Pancreas (tissue), 10 donors: Measurements from ENCODE around the gene CDC42SE2. TPM values are rescaled to one million over a fixed set of nuclear protein-coding genes. Genes with fewer than 3 reads are reported as not detected.

ENCODE experiments used
- ATAC-seq, 4 donors: fragments of 200-7000 bp; cut with Tn5 transposase; one replicate each; pipeline versions ENCODE4 v1.8.0 to v1.9.1; 2020; ENCODE audit warnings: mild to moderate bottlenecking in 4 of 4, moderate library complexity in 4 of 4
- DNase-seq, 6 donors: peaks; one replicate each; pipeline ENCODE4 v3.0.0-alpha.2; 2020
- FAIRE-seq: peaks from 2 replicates; lab custom pipeline; 2012; peaks lifted over from hg19 to GRCh38; lab: Jason Lieb, UNC
- H3K27ac ChIP-seq, 4 donors: fragments of 200-600 bp; sonication (generic); 1 replicate in 3 of 4; 2 replicates in 1 of 4; pipeline versions ENCODE4 v1.5.0 to v1.8.0; 2020
- H3K27me3 ChIP-seq, 4 donors: fragments of 200-600 bp; one replicate each; pipeline ENCODE4 v1.8.0; 2021
- H3K36me3 ChIP-seq, 3 donors: fragments of 200-600 bp; sonication (generic) in 1 of 3; one replicate each; pipeline versions ENCODE4 v1.5.0 to v1.8.0; 2020 to 2021
- H3K4me1 ChIP-seq, 3 donors: fragments of 200-600 bp; one replicate each; pipeline ENCODE4 v1.8.0; 2021
- H3K4me3 ChIP-seq, 4 donors: fragments of 200-600 bp; sonication (generic) in 2 of 4; one replicate each; pipeline versions ENCODE4 v1.5.0 to v1.8.0; 2020 to 2021
- H3K9me3 ChIP-seq, 4 donors: fragments of 200-600 bp; one replicate each; pipeline ENCODE4 v1.8.0; 2021
- CTCF ChIP-seq, 4 donors: fragments of 200-600 bp; sonication (generic) in 3 of 4; IDR thresholded peaks; one replicate each; pipeline versions ENCODE4 v1.5.0 to v1.8.0; 2021; ENCODE audit warnings: antibody characterized with exemption in 4 of 4
- WGBS, 2 donors: extraction: QIAGEN DNeasy Blood & Tissue Kit; methylation state at CpG; one replicate each; pipeline ENCODE4 v1.1.7; 2013; 5-methylcytosine and 5-hydroxymethylcytosine counted together
- intact Hi-C, 3 donors: fragments of 100-400 bp; cut with DNase I; formaldehyde crosslinking; loops; one replicate each; pipeline versions ENCODE4 v1.11.1 to v1.14.2; 2022
- polyA plus RNA-seq, 2 donors: library from polyadenylated mRNA; stranded (reverse); fragments of 200-250 nt; gene quantifications; one replicate each; pipeline ENCODE4 v1.2.3, GENCODE V29; 2013
- total RNA-seq, 6 donors: library from RNA; stranded (reverse); fragmentation: NEBNext Ultra II Directional in 4 of 6; extraction: Animal tissue kit (Norgen Biotek cat#: 25700) in 4 of 6; gene quantifications; one replicate each; pipeline versions ENCODE4 v1.2.1 to v1.2.4, GENCODE V29; 2021 to 2023
- donor health status: healthy with polysubstance abuse.
- donor health status: DM: no; HTN: no; CAD: no; lungs with moderate emphysema.
- donor health status: DM: no; HTN: no; CAD: no.
- donor health status: control.
- donor health status: control.
- donor health status: Bipolar disorder and iron deficiency.
- donor health status: DM: yes; HTN: yes; CAD: no.
- donor health status: DM: no; HTN: no; CAD: no.
- donor health status: DM: no; HTN: no; CAD: no.
- donor health status: DM: yes; HTN: yes; CAD: no.

The CDC42SE2 gene
- total and polyA plus RNA-seq, 8 donors: 10.7 to 30.5 (median 20.3) TPM

- Histone ChIP-seq H3K27me3 (no peaks in the 10 kb centered on the region), H3K4me3 (no peak overlapping the region), H3K4me1 (no peaks in the 10 kb centered on the region), H3K36me3 (no peaks in the 10 kb centered on the region), H3K27ac (no peak overlapping the region), H3K9me3 (no peaks in the 10 kb centered on the region)
- intact Hi-C loops: no loop called here
- DNase-seq (no peak), ATAC-seq (no peak), FAIRE-seq (no peak)
- TF ChIP-seq CTCF (IDR thresholded peaks at IDR 0.05): no peak
- WGBS, 2 donors: 71 to 77% methylated on average over 4 of the region's 4 CpGs
Observed at GRCh38 chr5:131229623-131230022, 34.2 kb upstream of the CDC42SE2 start.

GRCh38 chr5:131230406-131230805 lies 33.4 kb upstream of the CDC42SE2 start:
- Histone ChIP-seq H3K36me3 (no peaks in the 10 kb centered on the region), H3K9me3 (no peaks in the 10 kb centered on the region), H3K4me1 (no peaks in the 10 kb centered on the region), H3K27ac (no peak overlapping the region), H3K4me3 (no peak overlapping the region), H3K27me3 (no peaks in the 10 kb centered on the region)
- FAIRE-seq: no peak
- no peak for DNase-seq
- intact Hi-C loops: no loop called here
- WGBS, 2 donors: 70% methylated on average over 5 of the region's 5 CpGs
- ATAC-seq: no peak
- no peak for TF ChIP-seq CTCF (IDR thresholded peaks at IDR 0.05)

GRCh38 chr5:131239686-131240085 lies 24.2 kb upstream of the CDC42SE2 start:
- DNase-seq: no peak
- H3K4me1 ChIP-seq: no peaks in the 10 kb centered on the region
- H3K36me3 ChIP-seq: no peaks in the 10 kb centered on the region
- no peak overlapping the region for H3K27ac ChIP-seq
- no peak for FAIRE-seq
- no peak for ATAC-seq
- WGBS, 2 donors: 64 to 91% methylated on average over 1 of the region's 1 CpG
- intact Hi-C loops: no loop called here
- H3K9me3 ChIP-seq: no peaks in the 10 kb centered on the region
- no peak for TF ChIP-seq CTCF (IDR thresholded peaks at IDR 0.05)
- no peaks in the 10 kb centered on the region for H3K27me3 ChIP-seq
- H3K4me3 ChIP-seq: no peak overlapping the region

- intact Hi-C loops: no loop called here
- no peaks in the 10 kb centered on the region for H3K4me1 ChIP-seq
- H3K4me3 ChIP-seq: no peak overlapping the region
- no peaks in the 10 kb centered on the region for H3K27me3 ChIP-seq
- ATAC-seq: no peak
- no peak for FAIRE-seq
- no peak overlapping the region for H3K27ac ChIP-seq
- H3K9me3 ChIP-seq: no peaks in the 10 kb centered on the region
- TF ChIP-seq CTCF (IDR thresholded peaks at IDR 0.05): no peak
- H3K36me3 ChIP-seq: no peaks in the 10 kb centered on the region
- DNase-seq: no peak
Observed at GRCh38 chr5:131242728-131243255, 21.1 kb upstream of the CDC42SE2 start.

GRCh38 chr5:131245312-131245711 lies 18.5 kb upstream of the CDC42SE2 start:
- no peak overlapping the region for H3K27ac ChIP-seq
- DNase-seq (no peak), ATAC-seq (no peak)

More at GRCh38 chr5:131245312-131245711, 18.5 kb upstream of the CDC42SE2 start:
- TF ChIP-seq CTCF (IDR thresholded peaks at IDR 0.05): no peak
- Histone ChIP-seq H3K36me3 (no peaks in the 10 kb centered on the region), H3K9me3 (no peaks in the 10 kb centered on the region), H3K4me1 (no peaks in the 10 kb centered on the region), H3K27me3 (no peaks in the 10 kb centered on the region), H3K4me3 (no peak overlapping the region)
- intact Hi-C loops: no loop called here
- no peak for FAIRE-seq
